ENCODE data around the gene SUSD4. TPM values are rescaled to one million over a fixed set of nuclear protein-coding genes. Genes with fewer than 3 reads are reported as not detected.

Gene SUSD4
- polyA plus RNA-seq, 1 of the 3 experiments (the other 2 are of a cell fraction) = 0.31 TPM

- H3K27ac ChIP-seq (ENCODE audit: low read depth in 2 of 2, low read length in 1 of 2) = no peak within 1 kb of the TSS
- H3K79me2 ChIP-seq (ENCODE audit: insufficient read depth) = no peaks in the 10 kb centered on the region
- DNase-seq = peak; percentile 66
- ChIA-PET POLR2A (no interaction called here), CTCF (interaction anchor here (0.6 kb wide), 1 partner anchor 60 kb away, joined by 3 read pairs; no protein-coding TSS in a partner anchor)
- no peaks in the 10 kb centered on the region for H3F3A ChIP-seq (replicated peaks; ENCODE audit: insufficient read depth)
- no peak within 1 kb of the TSS for H2AFZ ChIP-seq (ENCODE audit: low read depth)
- peaks cover 25% of the 10 kb centered on the region; the same call in 1 of the 2 replicates for H3K27me3 ChIP-seq (ENCODE audit: insufficient read depth)
- peaks cover 0 to 3% of the 10 kb centered on the region in 2 experiments; a peak in 1 of 4 replicates for H3K4me1 ChIP-seq (ENCODE audit: control insufficient read depth in 1 of 2, insufficient read depth in 2 of 2, low read depth in 1 of 2, low read length in 1 of 2)
- 2% methylated on average over 8 of the region's 73 CpGs for WGBS (ENCODE audit: low lambda C conversion rate)
- TF ChIP-seq TAF1 (IDR thresholded peaks at IDR 0.05; ENCODE audit: borderline replicate concordance, low read depth, low read length) (no peak), MEF2A (IDR thresholded peaks at IDR 0.05; ENCODE audit: borderline replicate concordance, low read depth) (no peak), EZH2phosphoT487 (IDR thresholded peaks at IDR 0.05; ENCODE audit: borderline replicate concordance, low read depth) (no peak), JUND (IDR thresholded peaks at IDR 0.05) (no peak), PBX3 (IDR thresholded peaks at IDR 0.05) (no peak), RXRA (IDR thresholded peaks at IDR 0.05; ENCODE audit: borderline replicate concordance, low read depth) (no peak), FOXJ3 (CRISPR knock-in tag; IDR thresholded peaks at IDR 0.05) (no peak), GATA2 (CRISPR knock-in tag; IDR thresholded peaks at IDR 0.05) (no peak), CHD2 (IDR thresholded peaks at IDR 0.05; ENCODE audit: low read length, partially characterized antibody) (no peak), MXI1 (IDR thresholded peaks at IDR 0.05; ENCODE audit: low read depth, low read length) (no peak), NFIC (IDR thresholded peaks at IDR 0.05; ENCODE audit: borderline replicate concordance) (no peak), GABPA (IDR thresholded peaks at IDR 0.05; ENCODE audit: low read depth) (no peak), NRF1 (IDR thresholded peaks at IDR 0.05; ENCODE audit: low read depth, low read length) (no peak), RAD21 (IDR thresholded peaks at IDR 0.05; ENCODE audit: low read length) (no peak)
- TF ChIP-seq, protein P1, sequence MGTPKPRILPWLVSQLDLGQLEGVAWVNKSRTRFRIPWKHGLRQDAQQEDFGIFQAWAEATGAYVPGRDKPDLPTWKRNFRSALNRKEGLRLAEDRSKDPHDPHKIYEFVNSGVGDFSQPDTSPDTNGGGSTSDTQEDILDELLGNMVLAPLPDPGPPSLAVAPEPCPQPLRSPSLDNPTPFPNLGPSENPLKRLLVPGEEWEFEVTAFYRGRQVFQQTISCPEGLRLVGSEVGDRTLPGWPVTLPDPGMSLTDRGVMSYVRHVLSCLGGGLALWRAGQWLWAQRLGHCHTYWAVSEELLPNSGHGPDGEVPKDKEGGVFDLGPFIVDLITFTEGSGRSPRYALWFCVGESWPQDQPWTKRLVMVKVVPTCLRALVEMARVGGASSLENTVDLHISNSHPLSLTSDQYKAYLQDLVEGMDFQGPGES (IDR thresholded peaks at IDR 0.05; ENCODE audit: low read depth, low read length) = no peak
- H3K9ac ChIP-seq = no peak within 1 kb of the TSS
- H3K36me3 ChIP-seq (replicated peaks in 1 of 2; ENCODE audit: control insufficient read depth in 1 of 2, insufficient read depth in 2 of 2, low read length in 1 of 2) = no peaks in the 10 kb centered on the region
- no peaks in the 10 kb centered on the region for H3K9me3 ChIP-seq
- H3K4me3 ChIP-seq (ENCODE audit: low read depth in 2 of 2, low read length in 1 of 2) = peak within 1 kb of the TSS in 1 of 2 experiments; percentile 30; a peak in 2 of 4 replicates
- H3K9me2 ChIP-seq = no peaks in the 10 kb centered on the region
- H3K4me2 ChIP-seq = peak within 1 kb of the TSS; percentile 52; the same call in 1 of the 2 replicates
- no peaks in the 10 kb centered on the region for H4K20me1 ChIP-seq (ENCODE audit: insufficient read depth)
Observed at GRCh38 chr1:223393275-223394214, 29.6 kb upstream of the SUSD4 start, which contains the start of gene CCDC185. Gene CCDC185, plus strand, starts transcription at chr1:223393415. Its CDS starts 61 bp downstream, at chr1:223393476.

Measured in SK-N-SH (cell line).